T-helper 2 cell treated with Interferon-gamma antibody and Interleukin-4, amounts not matched to agents 5 μg/mL and 100 μg/mL, for 36 hours (primary cell): ENCODE measurements around the gene DLG5.

ENCODE experiments used
- DNase-seq: peaks from one replicate; pipeline ENCODE4 v3.0.0; 2021; ENCODE audit warnings: low spot score
- H3K27ac Mint-ChIP-seq: one replicate; pipeline ENCODE4 v1.8.0; 2021; ENCODE audit warnings: mild to moderate bottlenecking, mixed read lengths
- H3K27me3 Mint-ChIP-seq: one replicate; pipeline ENCODE4 v1.8.0; 2021; ENCODE audit warnings: low read depth, mixed read lengths
- H3K36me3 Mint-ChIP-seq: one replicate; pipeline ENCODE4 v1.8.0; 2021; ENCODE audit warnings: low read depth, mixed read lengths
- H3K4me1 Mint-ChIP-seq: one replicate; pipeline ENCODE4 v1.8.0; 2021; ENCODE audit warnings: low read depth, mixed read lengths
- H3K4me3 Mint-ChIP-seq: one replicate; pipeline ENCODE4 v1.8.0; 2022; ENCODE audit warnings: mild to moderate bottlenecking, moderate library complexity, mixed read lengths
- H3K9me3 Mint-ChIP-seq: one replicate; pipeline ENCODE4 v1.8.0; 2021; ENCODE audit warnings: mixed read lengths

The DLG5 gene

DNA sequence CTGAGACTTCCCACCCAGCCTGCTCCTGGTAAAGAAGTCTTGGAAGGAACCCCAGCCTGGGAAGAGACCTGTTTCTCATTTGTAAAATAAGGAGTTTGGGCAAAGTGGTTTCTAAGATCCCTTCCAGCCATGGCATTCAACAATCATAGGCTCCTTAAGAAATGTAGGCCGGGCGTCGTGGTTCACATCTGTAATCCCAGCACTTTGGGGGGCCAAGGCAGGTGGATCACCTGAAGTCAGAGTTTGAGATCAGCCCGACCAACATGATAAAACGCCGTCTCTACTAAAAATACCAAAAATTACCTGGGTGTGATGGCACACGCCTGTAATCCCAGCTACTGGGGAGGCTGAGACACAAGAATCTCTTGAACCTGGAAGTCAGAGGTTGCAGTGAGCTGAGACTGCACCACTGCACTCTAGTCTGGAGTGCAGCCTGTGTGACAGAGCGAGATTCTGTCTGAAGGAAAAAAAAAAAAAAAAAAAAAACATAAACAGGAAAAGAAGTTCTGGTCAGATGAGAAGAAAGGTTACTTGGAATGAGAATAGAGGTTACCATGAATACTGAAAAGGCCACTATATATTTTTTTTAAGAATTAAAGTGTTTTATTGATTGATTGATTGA, 15.9 kb downstream of the DLG5 start:
- no peak for DNase-seq
- Mint-ChIP-seq H3K9me3 (no peaks in the 10 kb centered on the region), H3K4me3 (no peak overlapping the region), H3K4me1 (no peaks in the 10 kb centered on the region), H3K36me3 (no peaks in the 10 kb centered on the region), H3K27ac (no peak overlapping the region), H3K27me3 (peaks cover 6% of the 10 kb centered on the region)

DNA sequence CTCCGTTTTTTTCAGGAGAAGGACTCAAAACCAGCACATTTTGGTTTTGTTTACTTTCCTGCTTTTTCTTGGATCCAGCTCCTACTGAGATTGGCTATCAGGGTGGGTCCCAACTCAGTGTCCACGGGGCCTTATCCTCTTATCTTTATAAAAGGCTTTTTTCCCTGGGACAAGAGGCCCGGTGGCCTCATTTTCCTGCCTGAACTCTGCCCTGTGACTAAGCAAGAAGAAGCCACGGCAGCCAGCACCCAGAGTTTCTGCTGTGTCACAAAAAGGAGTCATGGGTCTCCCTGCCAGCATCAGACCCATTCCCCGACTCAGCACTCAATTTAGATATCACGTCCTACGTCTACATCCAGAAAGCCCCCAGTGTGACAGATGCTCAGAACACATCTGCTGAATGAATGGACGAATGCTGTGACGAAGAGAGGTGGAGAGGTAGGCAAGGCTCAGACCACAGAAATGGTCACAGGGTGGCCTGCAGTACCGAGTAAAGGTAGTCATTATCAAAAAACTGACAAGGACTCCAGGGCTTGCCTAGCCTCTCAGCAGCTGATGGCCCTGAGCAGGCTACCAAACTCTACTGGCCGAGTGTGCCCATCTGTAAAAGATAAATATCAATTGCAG, 16.7 kb downstream of the DLG5 start:
- H3K36me3 Mint-ChIP-seq: no peaks in the 10 kb centered on the region
- no peaks in the 10 kb centered on the region for H3K9me3 Mint-ChIP-seq
- H3K4me1 Mint-ChIP-seq: no peaks in the 10 kb centered on the region
- no peak for DNase-seq
- peaks cover 6% of the 10 kb centered on the region for H3K27me3 Mint-ChIP-seq
- no peak overlapping the region for H3K27ac Mint-ChIP-seq
- no peak overlapping the region for H3K4me3 Mint-ChIP-seq

DNA sequence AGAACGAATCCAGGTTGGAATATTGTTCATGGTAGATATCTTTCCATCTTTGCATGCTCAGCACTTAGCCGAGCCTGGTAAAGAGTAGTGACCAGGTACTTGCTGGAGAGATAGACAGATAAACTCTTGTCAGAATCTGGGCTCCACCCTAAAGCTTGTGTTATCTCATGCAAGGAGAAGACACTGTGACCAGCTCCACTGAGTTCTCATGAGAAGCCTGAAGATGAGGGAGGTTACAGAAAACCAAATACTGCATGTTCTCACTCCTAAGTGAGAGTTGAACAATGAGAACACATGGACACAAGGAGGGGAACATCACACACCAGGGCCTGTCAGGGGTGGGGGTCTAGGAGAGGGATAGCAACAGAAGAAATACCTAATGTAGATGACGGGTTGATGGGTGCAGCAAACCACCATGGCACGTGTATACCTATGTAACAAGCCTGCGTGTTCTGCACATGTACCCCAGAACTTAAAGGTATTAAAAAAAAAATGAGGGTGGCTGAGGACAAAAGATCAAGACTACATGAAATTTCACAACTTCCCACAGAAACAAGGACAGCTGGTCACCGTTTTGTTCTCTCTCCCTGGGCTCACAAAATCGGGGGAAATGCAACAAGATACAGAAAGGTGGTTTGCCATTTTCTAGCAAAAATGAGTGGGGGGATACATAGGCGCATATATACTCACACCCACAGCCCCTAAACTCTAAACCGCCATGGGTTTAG, 17.4 kb downstream of the DLG5 start:
- no peak overlapping the region for H3K27ac Mint-ChIP-seq
- no peak overlapping the region for H3K4me3 Mint-ChIP-seq

DNA sequence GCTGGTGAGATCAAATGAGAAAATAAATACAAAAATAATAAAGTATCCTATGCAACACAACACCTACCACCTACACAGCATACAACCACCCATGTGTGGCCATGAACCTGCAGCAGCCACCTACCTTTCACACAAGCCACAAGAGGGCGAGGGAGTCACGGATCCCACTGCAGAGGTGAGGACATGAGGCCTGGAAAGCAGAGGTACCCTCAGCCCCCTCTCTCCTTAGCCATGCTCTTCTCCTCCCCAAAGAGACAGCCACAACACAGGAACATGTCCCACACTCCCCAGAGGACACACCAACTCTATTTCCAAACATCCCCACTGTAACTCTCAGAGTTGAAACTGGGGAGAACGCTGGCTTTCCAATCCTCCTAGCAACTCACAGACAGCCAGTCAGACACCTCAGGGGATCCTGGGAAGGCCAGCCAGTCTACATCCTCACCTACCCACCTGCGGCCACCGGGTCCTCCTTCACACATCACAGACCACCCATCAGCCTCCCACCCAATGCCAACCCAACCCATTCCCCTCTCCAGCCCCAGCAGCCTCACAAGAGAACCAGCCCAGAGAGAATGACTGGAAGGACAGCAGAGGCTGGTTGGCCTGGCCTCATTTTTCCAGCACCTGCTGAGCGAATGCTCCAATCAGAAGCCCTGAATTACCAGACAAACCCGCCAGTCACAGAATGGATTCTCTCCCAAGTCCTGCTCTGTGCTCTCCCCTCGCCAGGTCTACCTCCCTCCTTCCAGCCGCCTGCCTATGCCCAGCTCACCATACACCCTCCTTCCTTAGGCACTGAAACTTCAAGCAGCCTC, 18.4 kb downstream of the DLG5 start:
- Mint-ChIP-seq H3K4me1 (no peaks in the 10 kb centered on the region), H3K4me3 (no peak overlapping the region), H3K36me3 (no peaks in the 10 kb centered on the region), H3K27ac (no peak overlapping the region), H3K27me3 (peaks cover 6% of the 10 kb centered on the region), H3K9me3 (no peaks in the 10 kb centered on the region)
- DNase-seq: no peak

More for the DNA sequence above, 17.4 kb downstream of the DLG5 start:
- H3K36me3 Mint-ChIP-seq: no peaks in the 10 kb centered on the region
- no peaks in the 10 kb centered on the region for H3K4me1 Mint-ChIP-seq
- H3K9me3 Mint-ChIP-seq: no peaks in the 10 kb centered on the region
- no peak for DNase-seq
- peaks cover 6% of the 10 kb centered on the region for H3K27me3 Mint-ChIP-seq

DNA sequence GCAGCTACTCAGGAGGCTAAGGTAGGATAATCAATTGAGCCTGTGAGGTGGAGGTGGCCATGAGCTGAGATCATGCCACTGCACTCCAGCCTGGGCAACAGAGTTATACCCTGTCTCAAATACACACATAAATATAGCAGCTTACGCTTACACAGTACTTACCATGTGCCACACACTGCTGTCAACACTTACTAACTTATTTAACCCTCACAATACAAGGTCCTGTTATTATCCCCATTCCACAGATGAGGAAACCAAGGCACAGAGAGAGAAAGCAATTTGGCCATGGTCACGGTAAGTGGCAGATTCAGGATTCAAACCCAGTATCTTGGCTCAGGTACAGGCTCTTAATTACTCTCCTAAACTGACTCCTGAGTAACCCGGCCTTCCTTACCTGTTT, 19.1 kb downstream of the DLG5 start:
- no peaks in the 10 kb centered on the region for H3K36me3 Mint-ChIP-seq
- no peak overlapping the region for H3K27ac Mint-ChIP-seq
- no peaks in the 10 kb centered on the region for H3K4me1 Mint-ChIP-seq
- no peak overlapping the region for H3K4me3 Mint-ChIP-seq
- DNase-seq: no peak
- H3K9me3 Mint-ChIP-seq: no peaks in the 10 kb centered on the region
- H3K27me3 Mint-ChIP-seq: peaks cover 6% of the 10 kb centered on the region

DNA sequence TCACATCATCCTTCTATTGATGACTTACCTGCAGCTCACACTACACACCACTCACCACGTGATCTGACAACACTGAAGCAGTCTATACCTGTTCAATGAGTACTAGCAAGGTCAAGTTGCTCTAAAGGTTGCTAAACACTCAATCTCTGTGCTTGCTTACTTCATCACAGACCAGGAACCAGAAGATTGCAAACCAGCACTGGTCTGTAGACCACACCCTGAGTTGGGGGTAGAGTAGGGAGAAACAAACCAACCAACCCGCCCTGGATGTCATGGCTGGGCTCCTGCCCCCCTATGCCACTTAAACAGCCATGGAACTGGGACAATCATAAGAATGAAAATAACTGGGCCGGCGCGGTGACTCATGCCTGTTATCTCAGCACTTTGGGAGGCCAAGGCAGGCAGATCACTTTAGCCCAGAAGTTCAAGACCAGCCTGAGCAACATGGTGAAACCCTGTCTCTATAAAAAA, 19.6 kb downstream of the DLG5 start:
- Mint-ChIP-seq H3K4me3 (no peak overlapping the region), H3K4me1 (no peaks in the 10 kb centered on the region), H3K27me3 (peaks cover 6% of the 10 kb centered on the region), H3K36me3 (no peaks in the 10 kb centered on the region), H3K9me3 (no peaks in the 10 kb centered on the region), H3K27ac (no peak overlapping the region)
- no peak for DNase-seq

DNA sequence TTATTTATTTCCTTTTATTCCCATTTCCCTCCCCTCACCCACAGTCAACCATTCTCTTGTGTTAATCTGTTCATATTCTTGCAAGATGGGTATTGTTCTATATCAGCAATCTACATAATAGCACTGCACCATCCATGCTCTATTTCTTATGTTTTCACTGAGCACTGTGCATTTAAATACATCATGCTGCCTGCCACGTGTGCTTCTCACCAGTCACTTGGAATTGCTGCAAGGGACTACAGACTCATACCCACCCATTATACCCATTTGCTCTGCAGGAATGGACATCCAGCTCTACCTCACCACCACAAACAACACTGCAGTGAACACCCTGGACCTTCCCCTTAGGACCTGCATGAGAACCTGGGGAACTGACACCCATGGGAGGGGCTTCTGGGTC, 20.8 kb downstream of the DLG5 start:
- H3K36me3 Mint-ChIP-seq: no peaks in the 10 kb centered on the region
- H3K9me3 Mint-ChIP-seq: no peaks in the 10 kb centered on the region
- no peak overlapping the region for H3K4me3 Mint-ChIP-seq
- DNase-seq: no peak
- no peak overlapping the region for H3K27ac Mint-ChIP-seq
- peaks cover 5% of the 10 kb centered on the region for H3K27me3 Mint-ChIP-seq
- no peaks in the 10 kb centered on the region for H3K4me1 Mint-ChIP-seq

DNA sequence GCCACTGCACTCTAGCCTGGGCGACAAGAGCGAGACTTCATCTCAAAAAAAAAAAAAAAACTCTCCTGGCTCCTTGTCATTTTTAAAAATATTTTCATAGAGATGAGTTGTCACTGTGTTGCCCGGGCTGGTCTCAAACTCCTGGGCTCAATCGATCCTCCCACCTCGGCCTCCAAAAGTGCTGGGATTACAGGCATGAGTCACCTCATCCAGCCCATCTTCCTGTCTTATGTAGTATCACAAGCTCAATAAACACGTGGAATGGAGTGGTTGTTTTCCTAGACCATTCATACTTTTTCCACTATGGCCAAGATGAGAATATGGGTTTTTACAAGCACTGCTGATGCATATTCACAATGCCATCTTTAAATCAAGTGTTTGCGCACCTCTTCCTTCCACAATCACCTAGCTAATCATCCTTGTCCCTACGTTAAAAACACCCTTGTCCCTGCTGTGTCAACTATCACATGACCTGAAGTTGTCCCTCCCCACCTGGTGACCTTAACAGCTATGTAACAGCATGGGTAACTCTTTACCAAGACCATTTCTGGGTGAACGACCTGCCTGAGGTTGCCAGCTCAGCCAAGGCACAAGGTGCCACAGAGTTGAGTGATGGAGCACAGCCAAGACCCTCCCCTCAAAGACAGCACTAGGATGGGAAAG, 21.3 kb downstream of the DLG5 start:
- Mint-ChIP-seq H3K27me3 (peaks cover 4% of the 10 kb centered on the region), H3K36me3 (no peaks in the 10 kb centered on the region), H3K27ac (no peak overlapping the region), H3K4me3 (no peak overlapping the region), H3K4me1 (no peaks in the 10 kb centered on the region), H3K9me3 (no peaks in the 10 kb centered on the region)
- DNase-seq: no peak

DNA sequence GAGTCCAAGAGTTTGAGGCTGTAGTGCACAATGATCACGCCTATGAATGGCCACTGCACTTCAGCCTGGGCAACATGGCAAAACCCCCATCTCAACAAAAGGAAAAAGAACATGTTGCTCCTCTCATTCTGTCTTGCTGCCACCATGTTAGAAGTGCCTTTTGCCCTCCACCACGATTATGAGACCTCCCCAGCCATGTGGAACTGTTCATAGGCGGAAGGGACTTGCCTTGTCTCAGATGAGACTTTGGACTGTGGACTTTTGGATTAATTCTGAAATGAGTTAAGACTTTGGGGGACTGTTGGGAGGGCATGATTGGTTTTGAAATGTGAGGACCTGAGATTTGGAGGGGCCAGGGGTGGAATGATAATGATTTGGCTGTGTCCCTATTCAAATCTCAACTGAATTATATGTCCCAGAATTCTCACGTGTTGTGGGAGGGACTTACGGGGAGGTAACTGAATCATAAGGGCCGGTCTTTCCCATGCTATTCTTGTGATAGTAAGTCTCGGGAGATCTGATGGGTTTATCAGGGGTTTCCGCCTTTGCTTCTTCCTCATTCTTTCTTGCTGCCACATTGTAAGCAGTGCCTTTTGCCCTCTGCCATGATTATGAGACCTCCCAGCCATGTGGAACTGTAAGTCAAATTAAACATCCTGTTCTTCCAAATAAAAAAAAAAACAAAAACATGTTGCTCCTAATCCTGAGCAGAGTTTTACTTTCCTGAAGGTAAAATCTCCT, 22.3 kb downstream of the DLG5 start:
- Mint-ChIP-seq H3K9me3 (no peaks in the 10 kb centered on the region), H3K36me3 (no peaks in the 10 kb centered on the region), H3K4me3 (no peak overlapping the region), H3K27ac (no peak overlapping the region), H3K27me3 (peaks cover 8% of the 10 kb centered on the region), H3K4me1 (no peaks in the 10 kb centered on the region)
- DNase-seq: no peak

DNA sequence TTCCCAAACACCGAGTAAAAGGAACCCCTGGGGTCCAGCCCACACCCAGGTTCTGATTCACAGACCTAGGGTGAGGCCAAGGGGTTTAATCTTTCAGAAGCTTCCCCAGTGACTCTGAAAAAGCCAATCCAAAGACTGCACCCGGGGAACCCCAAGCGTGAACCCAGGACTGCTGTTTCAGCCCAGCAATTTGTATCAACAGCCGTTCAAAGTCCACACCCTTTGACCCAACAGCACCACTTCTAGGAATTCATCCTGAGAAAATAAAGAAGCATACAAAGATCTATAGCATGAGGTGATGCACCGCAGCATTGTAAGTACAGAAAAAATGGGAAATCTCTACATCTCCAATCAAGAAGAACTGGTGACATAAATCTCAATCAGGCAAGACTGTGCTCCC, 24.4 kb downstream of the DLG5 start:
- Mint-ChIP-seq H3K27me3 (peaks cover 8% of the 10 kb centered on the region), H3K27ac (no peak overlapping the region), H3K36me3 (no peaks in the 10 kb centered on the region), H3K4me3 (no peak overlapping the region), H3K9me3 (no peaks in the 10 kb centered on the region), H3K4me1 (no peaks in the 10 kb centered on the region)
- DNase-seq: no peak

DNA sequence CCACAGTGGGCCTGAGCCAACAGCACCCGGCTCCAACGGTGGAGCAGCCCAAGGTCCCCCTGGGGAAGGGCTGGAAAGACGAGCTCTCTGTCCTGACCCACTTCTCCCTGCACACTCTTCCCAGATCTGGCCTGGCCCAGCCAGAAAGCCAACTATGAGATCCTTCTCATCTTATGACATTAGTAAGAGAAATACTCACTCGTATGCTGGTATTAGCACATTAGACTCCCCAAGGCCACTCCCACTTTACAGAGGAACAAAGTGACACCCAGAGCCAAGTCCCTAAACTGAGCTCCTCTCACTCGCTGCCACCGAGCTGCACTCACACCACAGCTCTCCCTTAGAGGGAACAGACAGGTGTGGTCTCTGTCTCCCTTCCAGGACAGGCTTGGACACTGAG, 24.8 kb downstream of the DLG5 start:
- DNase-seq: no peak
- Mint-ChIP-seq H3K27ac (no peak overlapping the region), H3K27me3 (peaks cover 8% of the 10 kb centered on the region), H3K4me3 (no peak overlapping the region), H3K36me3 (no peaks in the 10 kb centered on the region), H3K4me1 (no peaks in the 10 kb centered on the region), H3K9me3 (no peaks in the 10 kb centered on the region)

DNA sequence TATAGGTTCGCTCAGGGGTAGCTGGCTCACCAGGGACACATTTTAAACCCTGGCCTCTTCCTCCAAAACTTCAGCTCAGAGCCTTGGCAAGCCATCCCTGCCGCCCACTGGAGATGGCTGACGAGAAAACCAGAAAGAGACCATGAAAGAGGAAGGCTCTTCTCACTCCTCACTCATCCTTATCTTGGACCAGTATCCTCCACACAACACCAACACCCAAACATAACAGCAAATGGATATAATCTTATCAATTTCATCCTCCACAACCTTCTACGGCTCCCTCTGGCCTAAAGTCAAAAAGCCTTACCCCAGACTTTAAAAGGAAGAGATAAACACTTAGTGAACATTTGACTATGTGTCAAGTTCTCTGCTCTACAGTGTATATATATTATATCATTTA, 26.9 kb downstream of the DLG5 start:
- Mint-ChIP-seq H3K27me3 (peaks cover 8% of the 10 kb centered on the region), H3K9me3 (no peaks in the 10 kb centered on the region), H3K27ac (no peak overlapping the region), H3K4me3 (no peak overlapping the region), H3K4me1 (peaks cover 6% of the 10 kb centered on the region), H3K36me3 (no peaks in the 10 kb centered on the region)
- no peak for DNase-seq

DNA sequence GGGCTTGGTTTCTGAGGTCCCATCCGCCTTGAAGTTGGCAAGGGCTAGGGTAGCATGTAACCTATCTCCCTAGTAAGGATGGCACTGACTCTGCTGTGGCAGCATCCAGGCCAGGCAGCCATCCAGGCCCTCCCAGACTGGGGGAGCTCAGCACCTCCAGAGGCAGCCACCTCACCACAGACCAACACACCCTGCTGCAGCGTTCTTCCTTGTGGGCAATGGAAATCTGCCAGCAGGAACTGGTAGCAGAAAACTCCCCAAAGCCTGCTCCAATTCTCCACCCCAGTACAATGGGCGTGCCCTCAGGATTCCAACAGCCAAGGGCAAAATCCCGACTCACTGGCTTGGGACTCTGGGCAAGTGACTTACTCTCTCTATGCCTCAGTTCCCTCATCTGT, 27.5 kb downstream of the DLG5 start:
- Mint-ChIP-seq H3K9me3 (no peaks in the 10 kb centered on the region), H3K36me3 (no peaks in the 10 kb centered on the region), H3K4me3 (no peak overlapping the region), H3K27me3 (peaks cover 8% of the 10 kb centered on the region), H3K27ac (no peak overlapping the region), H3K4me1 (peaks cover 9% of the 10 kb centered on the region)
- DNase-seq: no peak
